Stimulated activated CD4-positive, alpha-beta T cell treated with anti-CD3 and anti-CD28 coated beads, Interleukin-15, amount 100 ng/mL, for 24 hours (primary cell): ENCODE results near the gene HIP1.

Experiments
- DNase-seq: peaks from one replicate; pipeline ENCODE4 v3.0.0-alpha.2; 2020

The HIP1 gene

GRCh38 chr7:75669579-75669978 is 69.2 kb downstream of the HIP1 start:
- no peak for DNase-seq

GRCh38 chr7:75667938-75668337 is 70.8 kb downstream of the HIP1 start:
- DNase-seq = no peak

DNA sequence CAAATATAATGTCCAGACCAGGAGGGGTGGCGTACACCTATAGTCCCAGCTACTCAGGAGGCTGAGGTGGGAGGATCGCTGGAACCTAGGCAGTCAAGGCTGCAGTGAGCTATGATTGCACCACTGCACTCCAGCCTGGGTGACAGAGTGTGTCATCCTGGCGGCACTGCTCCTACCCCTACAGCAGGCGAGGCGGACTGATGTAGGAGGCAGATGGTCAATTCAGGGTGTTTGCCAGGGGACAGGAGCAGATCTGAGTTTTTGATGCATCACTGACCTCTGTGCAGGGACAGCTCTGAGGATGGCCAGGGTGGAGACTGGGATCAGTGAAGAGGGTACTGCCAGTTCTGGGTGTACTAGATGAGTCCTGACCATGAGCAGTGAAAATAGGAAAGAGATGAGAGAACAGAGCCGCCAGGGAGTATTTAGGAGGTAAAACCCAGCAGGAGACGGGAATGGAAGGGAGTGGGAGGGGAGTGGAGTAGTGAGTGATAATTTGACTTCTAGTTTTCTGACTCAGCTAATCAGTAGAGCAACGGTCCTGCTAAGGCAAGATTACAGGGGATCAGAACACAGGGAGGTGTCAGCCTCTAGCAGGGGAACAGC is 75.3 kb downstream of the HIP1 start:
- DNase-seq = no peak

DNA sequence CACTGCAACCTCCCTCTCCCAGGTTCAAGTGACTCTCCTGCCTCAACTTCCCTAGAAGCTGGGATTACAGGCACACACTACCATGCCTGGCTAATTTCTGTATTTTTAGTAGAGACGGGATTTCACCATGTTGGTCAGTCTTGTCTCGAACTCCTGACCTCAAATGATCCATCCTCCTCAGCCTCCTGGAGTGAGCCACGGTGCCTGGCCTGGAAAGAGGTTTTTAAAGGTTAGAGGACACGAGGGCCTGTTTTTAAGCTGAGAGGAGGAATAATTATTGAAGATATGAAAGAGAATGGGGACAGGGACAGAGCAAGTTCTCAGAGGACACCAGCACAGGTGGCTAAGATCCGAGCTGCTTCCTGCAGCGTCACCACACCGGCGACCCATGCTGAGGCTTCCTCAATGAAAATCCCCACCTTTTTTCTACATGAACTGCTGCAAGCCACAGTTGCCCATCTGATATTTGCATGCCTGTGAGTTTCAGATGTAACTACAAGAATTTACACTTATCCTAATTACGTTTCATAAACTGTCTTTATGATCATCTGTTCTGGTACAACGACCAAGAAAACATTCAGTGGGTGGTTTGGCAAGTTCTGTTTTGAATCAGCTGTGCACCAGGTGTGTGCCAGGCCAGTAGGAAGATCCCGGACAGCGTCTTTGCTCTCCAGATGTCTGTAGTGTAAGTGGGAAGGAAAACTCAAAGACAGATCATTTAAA is 76.0 kb downstream of the HIP1 start:
- no peak for DNase-seq

DNA sequence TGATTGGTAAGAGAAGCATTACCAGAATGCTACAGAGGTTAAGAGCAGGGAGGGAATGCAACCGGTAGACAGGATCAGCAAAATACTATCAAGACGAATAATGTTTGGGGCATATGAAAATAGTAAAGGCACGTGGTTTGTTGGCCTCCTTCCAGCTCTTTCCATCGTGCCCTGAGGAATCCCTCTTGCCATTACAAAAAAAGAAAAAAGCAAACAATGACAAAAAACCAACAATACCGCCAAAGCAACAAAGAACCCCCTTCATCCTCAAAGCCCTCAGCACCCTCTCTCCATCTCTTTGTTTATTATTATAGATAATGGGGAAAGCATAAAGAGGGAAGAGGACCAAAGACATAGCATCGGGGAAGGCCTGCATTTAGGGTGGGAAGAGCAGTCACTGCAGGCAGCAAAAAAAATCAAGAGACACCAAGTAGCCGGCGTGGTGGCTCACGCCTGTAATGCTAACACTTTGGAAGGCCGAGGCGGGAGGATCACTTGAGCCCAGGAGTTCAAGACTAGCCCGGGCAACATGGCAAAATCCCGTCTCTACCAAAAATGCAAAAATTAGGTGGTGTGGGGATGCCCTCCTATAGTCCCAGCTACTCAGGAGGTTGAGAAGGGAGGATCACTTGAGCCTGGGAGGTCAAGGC is 78.0 kb downstream of the HIP1 start:
- DNase-seq = no peak

DNA sequence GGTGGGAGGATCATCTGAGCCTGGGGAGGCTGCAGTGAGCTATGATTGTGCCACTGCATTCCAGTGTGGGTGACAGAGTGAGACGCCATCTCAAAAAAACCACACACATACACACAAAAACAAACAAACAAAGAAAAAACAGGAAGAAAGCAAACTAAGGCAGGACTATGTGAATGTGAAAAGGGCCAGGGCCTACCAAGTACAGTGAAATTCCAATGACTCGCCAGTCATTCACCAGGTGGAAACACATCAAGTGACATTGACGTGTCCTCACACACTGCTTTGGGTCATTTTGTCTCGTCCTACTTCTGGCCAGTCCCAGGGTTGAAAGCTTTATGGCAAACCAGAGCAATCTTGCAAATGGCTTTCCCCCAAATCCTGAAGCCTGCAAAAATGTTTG is 79.9 kb downstream of the HIP1 start:
- DNase-seq = no peak

DNA sequence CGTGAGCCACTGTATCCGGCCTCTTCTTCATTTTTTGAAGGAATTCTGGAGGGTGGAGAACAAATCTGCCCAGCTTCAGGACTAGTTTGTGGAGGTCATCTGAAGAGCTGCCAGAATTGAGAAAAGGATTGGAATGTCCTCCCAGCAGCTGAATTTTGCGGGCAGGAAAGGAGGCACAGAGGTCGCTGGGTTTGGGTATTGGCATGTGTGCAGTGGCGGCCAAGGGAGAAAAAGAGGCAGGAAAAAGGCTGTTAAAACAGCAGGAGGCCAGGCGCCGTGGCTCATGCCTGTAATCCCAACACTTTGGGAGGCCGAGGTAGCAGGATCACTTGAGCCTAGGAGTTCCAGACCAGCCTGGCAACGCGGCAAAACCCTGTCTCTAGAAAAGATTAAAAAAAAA is 80.4 kb downstream of the HIP1 start:
- DNase-seq = no peak

GRCh38 chr7:75657866-75658265 is 80.9 kb downstream of the HIP1 start:
- no peak for DNase-seq

GRCh38 chr7:75656740-75657139 is 82.0 kb downstream of the HIP1 start:
- DNase-seq = no peak

DNA sequence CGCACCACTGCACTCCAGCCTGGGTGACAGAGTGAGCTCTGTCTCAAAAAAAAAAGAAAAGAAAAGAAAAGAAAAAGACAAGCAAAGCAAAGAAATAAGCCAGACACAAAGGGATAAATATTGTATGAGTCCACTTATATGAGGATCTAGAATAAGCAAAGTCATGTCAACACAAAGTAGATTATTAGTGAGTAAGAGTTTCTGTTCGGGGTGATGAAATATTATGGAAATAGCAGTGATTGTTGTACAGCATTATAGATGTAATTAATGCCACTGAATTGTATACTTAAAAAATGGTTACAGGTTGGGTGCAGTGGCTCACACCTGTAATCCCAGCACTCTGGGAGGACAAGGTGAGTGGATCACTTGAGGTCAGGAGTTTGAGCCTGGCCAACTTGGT is 83.2 kb downstream of the HIP1 start:
- DNase-seq = no peak

- DNase-seq = no peak
Measured at GRCh38 chr7:75654855-75655254, 83.9 kb downstream of the HIP1 start.

DNA sequence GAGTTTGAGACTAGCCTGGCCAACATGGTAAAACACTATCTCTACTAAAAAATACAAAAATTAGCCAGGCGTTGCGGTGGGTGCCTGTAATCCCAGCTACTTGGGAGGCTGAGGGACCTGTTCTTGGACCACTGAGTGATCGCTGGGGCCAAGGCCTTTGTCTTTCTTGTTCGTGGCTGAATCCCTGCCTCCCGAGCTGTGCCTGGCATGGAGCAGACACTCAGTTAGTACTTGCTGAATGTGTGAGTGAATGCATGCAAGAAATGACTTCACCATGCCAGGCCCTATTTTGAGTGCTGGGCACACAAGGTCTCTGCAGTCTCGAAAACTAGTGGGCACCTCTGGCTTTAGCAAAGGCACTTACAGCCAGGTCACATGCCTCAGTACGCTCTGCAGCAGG is 85.1 kb downstream of the HIP1 start:
- no peak for DNase-seq

DNA sequence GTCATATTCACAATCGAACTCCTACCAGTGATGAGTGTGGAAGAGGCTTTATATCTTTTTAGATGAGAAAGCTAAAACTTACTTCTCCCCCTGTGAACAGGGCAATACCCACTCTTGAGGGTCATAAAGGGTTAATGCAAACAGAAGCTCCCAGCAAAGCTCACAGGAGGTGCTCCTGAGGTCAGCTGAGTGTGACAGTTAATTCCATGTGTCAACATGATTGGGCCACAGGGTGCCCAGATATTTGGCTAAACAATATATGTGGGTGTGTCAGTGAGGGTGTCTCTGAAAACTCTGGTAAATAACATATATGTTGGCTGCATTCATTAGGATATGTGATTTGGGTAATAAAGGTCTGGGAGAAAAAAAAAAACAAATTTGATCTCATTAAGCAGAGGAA is 86.0 kb downstream of the HIP1 start:
- DNase-seq = no peak

- no peak for DNase-seq
Measured at GRCh38 chr7:75650681-75651080, 88.1 kb downstream of the HIP1 start.

GRCh38 chr7:75650062-75650461 is 88.7 kb downstream of the HIP1 start:
- DNase-seq = no peak

DNA sequence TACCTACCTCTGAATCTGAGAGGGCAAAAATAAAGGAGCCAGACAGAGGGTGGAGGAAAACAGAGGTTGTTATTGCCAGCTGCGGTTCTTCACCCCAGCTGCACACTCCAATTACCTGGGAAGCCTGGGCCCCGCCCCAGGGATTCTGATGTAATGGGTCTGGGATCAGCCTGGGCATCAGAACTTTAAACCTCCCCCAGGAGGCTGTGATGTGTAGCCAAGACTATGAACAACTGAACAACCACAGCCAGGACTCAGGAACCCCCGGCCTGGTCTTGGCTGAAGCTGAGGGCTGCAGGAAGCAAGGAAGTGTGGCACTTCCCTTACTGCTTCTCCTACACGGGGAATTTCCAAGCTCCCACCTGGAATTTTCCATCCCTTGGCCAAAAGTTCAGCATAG is 89.3 kb downstream of the HIP1 start:
- no peak for DNase-seq

DNA sequence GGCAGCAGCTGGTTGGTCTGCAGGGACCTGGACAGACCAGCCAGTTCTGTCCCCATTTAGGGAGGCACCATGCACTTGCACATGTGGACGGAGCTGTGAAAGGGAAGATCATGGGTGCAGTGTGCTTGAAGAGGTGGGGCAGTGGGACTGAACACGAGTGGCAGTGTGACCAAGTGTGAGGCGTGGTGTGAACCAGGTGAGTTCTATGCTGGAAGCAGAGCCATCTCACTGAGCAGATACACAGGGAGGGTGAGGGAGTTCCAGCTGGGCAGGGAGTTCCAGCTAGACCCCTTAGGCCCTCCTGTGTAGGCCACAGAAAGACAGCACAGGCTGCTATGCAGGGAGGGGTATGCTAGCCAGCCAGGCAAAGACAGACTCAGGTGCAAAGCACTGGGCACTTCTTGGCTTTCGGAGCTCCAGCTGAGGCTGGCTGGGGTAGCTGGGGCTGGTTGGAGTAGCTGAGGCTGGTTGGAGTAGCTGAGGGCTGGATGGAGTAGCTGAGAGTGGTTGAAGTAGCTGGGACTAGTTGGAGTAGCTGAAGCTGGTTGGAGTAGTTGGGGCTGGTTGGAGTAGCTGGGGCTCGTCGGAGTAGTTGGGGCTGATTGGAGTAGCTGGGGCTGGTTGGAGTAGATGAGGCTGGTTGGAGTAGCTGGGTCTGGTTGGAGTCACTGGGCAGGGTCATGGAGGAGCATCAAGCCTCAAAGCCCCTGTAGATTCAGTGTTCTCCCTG is 90.9 kb downstream of the HIP1 start:
- no peak for DNase-seq

DNA sequence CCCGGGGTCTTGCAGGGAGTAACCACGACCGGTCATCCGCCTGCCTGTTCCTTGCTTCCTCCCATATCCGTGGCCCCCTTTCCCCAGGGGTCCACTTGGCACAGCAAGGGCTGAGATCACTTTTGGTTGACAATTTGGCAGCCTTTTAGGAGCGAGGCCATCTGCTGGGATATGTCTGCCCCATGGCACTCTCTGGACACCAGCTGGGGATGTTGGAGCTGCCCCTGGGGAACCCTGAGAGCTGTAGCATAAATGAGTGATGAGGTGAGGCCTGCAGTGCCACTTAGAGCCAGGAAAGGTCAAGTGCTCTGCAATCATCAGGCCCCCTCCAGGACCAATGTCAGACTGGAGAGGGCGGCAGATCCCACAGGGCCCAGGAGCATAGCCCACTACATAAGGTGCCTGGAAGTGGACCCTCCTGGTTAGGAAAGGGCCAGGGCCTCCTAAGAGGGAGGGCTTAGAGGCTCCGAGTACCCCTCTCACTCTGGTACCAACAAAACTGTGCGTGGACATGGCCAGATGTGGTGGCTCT is 92.1 kb downstream of the HIP1 start:
- DNase-seq = no peak

GRCh38 chr7:75645570-75645969 is 93.2 kb downstream of the HIP1 start:
- no peak for DNase-seq

DNA sequence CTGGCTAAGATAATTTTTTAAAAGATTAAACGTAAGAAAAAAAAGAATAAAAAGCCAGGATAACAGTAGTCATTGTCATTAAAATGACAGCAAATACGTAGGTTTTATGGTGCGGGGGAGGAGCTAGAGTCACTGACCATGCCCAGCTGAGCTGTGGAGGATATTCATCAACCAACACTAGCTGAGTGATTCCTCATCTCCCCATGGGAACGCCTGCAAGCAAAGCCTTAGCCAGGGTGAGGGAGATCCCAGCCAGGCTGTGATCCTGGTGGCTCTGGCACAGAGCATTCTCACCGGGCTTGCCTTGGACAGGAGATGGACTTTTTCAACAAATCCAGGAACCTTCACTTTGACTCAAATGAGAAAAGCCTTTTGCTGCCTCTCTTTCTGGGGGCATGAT is 94.2 kb downstream of the HIP1 start:
- no peak for DNase-seq

DNA sequence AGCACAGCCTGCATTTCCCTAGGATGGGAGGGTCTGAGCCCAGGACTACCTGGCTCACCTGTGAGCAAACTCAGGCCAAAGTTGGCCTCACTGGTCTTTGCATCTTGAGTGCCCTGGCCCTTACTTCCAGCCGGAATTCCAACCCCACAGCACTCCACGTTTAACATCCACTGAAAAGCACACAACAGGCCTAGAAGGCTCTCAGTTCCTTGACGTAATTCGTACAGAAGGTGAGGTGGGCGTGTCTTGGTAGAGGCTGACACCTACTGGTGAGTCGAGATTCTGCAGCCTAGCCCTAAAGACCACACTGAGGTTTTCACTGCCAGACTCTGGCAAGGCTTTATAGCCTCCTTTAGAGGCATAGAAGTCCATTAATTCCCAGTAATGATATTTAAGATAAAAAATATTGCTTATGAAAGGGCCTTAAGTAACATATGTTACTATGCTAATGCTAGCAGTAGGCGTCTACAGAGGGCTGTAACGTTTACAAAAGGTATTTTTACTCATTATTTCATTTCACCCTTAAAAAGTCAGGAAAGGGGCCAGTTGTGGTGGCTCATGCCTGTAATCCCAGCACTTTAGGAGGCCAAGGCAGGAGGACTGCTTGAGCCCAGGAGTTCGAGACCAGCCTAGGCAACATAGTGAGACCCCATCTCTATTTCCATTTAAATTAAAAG is 95.8 kb downstream of the HIP1 start:
- peak; percentile 75 for DNase-seq

DNA sequence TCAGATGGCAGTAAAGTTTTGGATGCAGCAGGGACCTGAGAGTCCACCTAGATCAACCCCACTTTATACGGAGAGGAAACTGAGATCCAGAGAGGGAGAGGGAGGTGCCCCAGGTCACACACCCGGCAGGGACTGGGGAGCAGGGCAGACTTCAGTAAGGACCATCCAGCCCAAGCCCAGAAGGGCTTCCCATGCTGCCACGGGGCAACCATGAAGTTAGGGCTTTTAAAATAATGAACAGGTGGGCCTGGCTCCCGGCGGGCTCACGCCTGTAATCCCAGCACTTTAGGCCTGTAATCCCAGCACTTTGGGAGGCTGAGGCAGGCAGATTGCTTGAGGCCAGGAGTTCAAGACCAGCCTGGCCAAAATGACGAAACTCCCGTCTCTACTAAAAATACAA is 98.5 kb downstream of the HIP1 start:
- DNase-seq = no peak

DNA sequence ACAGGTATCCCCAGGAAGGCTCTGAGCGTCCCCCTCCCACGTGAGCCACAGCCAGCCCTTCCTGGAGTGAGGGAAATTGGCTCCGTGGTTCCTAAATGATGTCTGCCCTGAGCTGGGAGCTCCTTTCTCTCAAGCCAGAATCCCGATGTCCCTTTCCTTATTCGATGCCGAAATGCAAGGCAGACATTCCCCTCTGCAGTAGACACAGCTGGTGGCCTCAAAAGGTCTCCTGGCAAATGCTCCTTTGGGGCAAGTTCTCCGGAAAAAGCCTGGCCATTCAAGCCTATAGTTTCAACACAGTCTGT is 98.9 kb downstream of the HIP1 start:
- no peak for DNase-seq
